SK-N-SH (cell line): Measurements from ENCODE around the gene DNAH6. TPM values are rescaled to one million over a fixed set of nuclear protein-coding genes. Genes with fewer than 3 reads are reported as not detected.
"Not testable (repeated sequence)": the region's sequence is repeated elsewhere in the genome, so short reads cannot be mapped to it uniquely, and the experiment has no call there.

Experiments
- CTCF ChIA-PET: fragments of 300-600, 350-600 bp; formaldehyde crosslinking; extraction: SDS; loops from one replicate; lab custom pipeline; 2021; lab: Yijun Ruan, JAX
- POLR2A ChIA-PET: fragments of 350-600 bp; sonication (Branson Sonifier 250); formaldehyde crosslinking; extraction: SDS; loops from one replicate; lab custom pipeline; 2020; ENCODE audit warnings: antibody characterized with exemption, inconsistent platforms; lab: Yijun Ruan, JAX
- DNase-seq: peaks from one replicate; pipeline ENCODE4 v3.0.0; 2012
- H2AFZ ChIP-seq: fragments of 200-600 bp; sonication (generic); 2 replicates; pipeline ENCODE4 v1.8.1; 2016; ENCODE audit warnings: antibody characterized with exemption, mild to moderate bottlenecking, low read depth
- H3F3A ChIP-seq: fragments of 200-600 bp; sonication (generic); replicated peaks from 2 replicates; pipeline ENCODE3; 2016; ENCODE audit warnings: antibody characterized with exemption, mild to moderate bottlenecking; ENCODE audit not compliant: insufficient read depth
- H3K27ac ChIP-seq, 2 experiments: fragments of 200-500 bp in 1 of 2; fragments of 200-600 bp in 1 of 2; sonication (Bioruptor generic) in 1 of 2; sonication (generic), shearing (Covaris generic) in 1 of 2; 2 replicates each; pipeline versions ENCODE4 v1.5.1 to v1.6.1; 2014 to 2016; ENCODE audit warnings: low read depth in 2 of 2, inconsistent platforms in 1 of 2, low read length in 1 of 2, mild to moderate bottlenecking in 1 of 2, mixed read lengths in 1 of 2
- H3K27me3 ChIP-seq: fragments of 200-600 bp; sonication (generic), shearing (Covaris generic); 2 replicates; pipeline ENCODE4 v1.6.1; 2016; ENCODE audit warnings: mixed run types; ENCODE audit not compliant: insufficient read depth
- H3K36me3 ChIP-seq, 2 experiments: fragments of 200-500 bp in 1 of 2; fragments of 200-600 bp in 1 of 2; sonication (Bioruptor generic) in 1 of 2; sonication (generic) in 1 of 2; replicated peaks in 1 of 2; 2 replicates each; pipeline versions ENCODE3 to v1.5.1; 2014 to 2016; ENCODE audit warnings: low read length in 1 of 2, mild to moderate bottlenecking in 1 of 2; ENCODE audit not compliant: insufficient read depth in 2 of 2, control insufficient read depth in 1 of 2
- H3K4me1 ChIP-seq, 2 experiments: fragments of 200-500 bp in 1 of 2; fragments of 200-600 bp in 1 of 2; sonication (Bioruptor generic) in 1 of 2; sonication (generic), shearing (Covaris generic) in 1 of 2; 2 replicates each; pipeline versions ENCODE4 v1.5.1 to v1.6.1; 2014 to 2016; ENCODE audit warnings: low read depth in 1 of 2, low read length in 1 of 2, mixed run types in 1 of 2; ENCODE audit not compliant: insufficient read depth in 2 of 2, control insufficient read depth in 1 of 2
- H3K4me2 ChIP-seq: fragments of 200-600 bp; sonication (generic), shearing (Covaris generic); 2 replicates; pipeline ENCODE4 v1.6.1; 2017; ENCODE audit warnings: mixed run types
- H3K4me3 ChIP-seq, 2 experiments: fragments of 200-500 bp in 1 of 2; fragments of 200-600 bp in 1 of 2; sonication (Bioruptor generic) in 1 of 2; sonication (generic), shearing (Covaris generic) in 1 of 2; 2 replicates each; pipeline versions ENCODE4 v1.5.1 to v1.8.1; 2014 to 2016; ENCODE audit warnings: low read depth in 2 of 2, inconsistent platforms in 1 of 2, low read length in 1 of 2, mild to moderate bottlenecking in 1 of 2, mixed read lengths in 1 of 2, moderate library complexity in 1 of 2
- H3K79me2 ChIP-seq: fragments of 200-600 bp; sonication (generic); 2 replicates; pipeline ENCODE4 v1.8.1; 2017; ENCODE audit warnings: mild to moderate bottlenecking; ENCODE audit not compliant: insufficient read depth
- H3K9ac ChIP-seq: fragments of 200-600 bp; sonication (generic); 2 replicates; pipeline ENCODE4 v1.6.1; 2017; ENCODE audit warnings: mixed run types
- H3K9me2 ChIP-seq: fragments of 200-600 bp; sonication (generic); 2 replicates; pipeline ENCODE4 v1.6.1; 2017; ENCODE audit warnings: mixed run types
- H3K9me3 ChIP-seq: fragments of 200-600 bp; sonication (generic); 2 replicates; pipeline ENCODE4 v1.6.1; 2017; ENCODE audit warnings: mixed run types, mild to moderate bottlenecking, moderate library complexity
- H4K20me1 ChIP-seq: fragments of 200-600 bp; sonication (generic); 2 replicates; pipeline ENCODE4 v1.6.1; 2017; ENCODE audit warnings: mild to moderate bottlenecking, mixed run types; ENCODE audit not compliant: insufficient read depth
- CHD2 ChIP-seq: fragments of 150-350 bp; IDR thresholded peaks from 2 replicates; pipeline ENCODE4 v1.6.1; 2018; ENCODE audit warnings: low read length; ENCODE audit not compliant: partially characterized antibody
- ELF1 ChIP-seq: IDR thresholded peaks from 2 replicates; pipeline ENCODE4 v1.4.0; 2012
- EZH2phosphoT487 ChIP-seq: fragments of 200-600 bp; sonication (generic); IDR thresholded peaks from 2 replicates; pipeline ENCODE4 v1.6.1; 2017; ENCODE audit warnings: low read depth, mixed run types, mild to moderate bottlenecking, antibody characterized with exemption, moderate library complexity, borderline replicate concordance
- IRF3 ChIP-seq: fragments of 150-350 bp; IDR thresholded peaks from 2 replicates; pipeline ENCODE4 v1.6.1; 2016; ENCODE audit warnings: mild to moderate bottlenecking, low read depth, low read length
- MXI1 ChIP-seq: IDR thresholded peaks from 2 replicates; pipeline ENCODE4 v1.6.1; 2012; ENCODE audit warnings: mild to moderate bottlenecking, low read depth, low read length, improper control_type of control experiment
- RCOR1 ChIP-seq: fragments of 150-350 bp; IDR thresholded peaks from 2 replicates; pipeline ENCODE4 v1.6.1; 2017; ENCODE audit warnings: antibody characterized with exemption, low read length
- RFX5 ChIP-seq: IDR thresholded peaks from 2 replicates; pipeline ENCODE4 v1.6.1; 2012; ENCODE audit warnings: mild to moderate bottlenecking, improper control_type of control experiment, low read length
- WGBS: methylation state at CpG from one replicate; pipeline ENCODE4 v1.1.6; 2017; ENCODE audit warnings: low lambda C conversion rate; 5-methylcytosine and 5-hydroxymethylcytosine counted together
- polyA plus RNA-seq, 3 experiments: library from polyadenylated mRNA; depleted of rRNA; stranded (reverse); fragments of >200 nt; gene quantifications; 2 replicates each; pipeline ENCODE4 v1.2.3, GENCODE V29; 2012

DNAH6 gene
- 0.03 TPM in 1 of 2 replicates, not detected in the other for polyA plus RNA-seq (2012; rRNA removed)
- polyA plus RNA-seq (2012; cell fraction: cytosol; rRNA removed), result 0.01 and 0.03 TPM in 2 replicates
- polyA plus RNA-seq (2012; cell fraction: nucleus; rRNA removed), result 0.01 and 0.04 TPM in 2 replicates

- peak within 1 kb of the TSS; percentile 84 for H2AFZ ChIP-seq
- peak; percentile 67 for TF ChIP-seq CHD2
- TF ChIP-seq MXI1, result peak; percentile 62
- TF ChIP-seq ELF1, result peak; percentile 56; the same call in 1 of the 2 replicates
- no peak for TF ChIP-seq RCOR1
- TF ChIP-seq IRF3, result peak; percentile 44; the same call in 1 of the 2 replicates
- TF ChIP-seq RFX5, result peak; percentile 95
- TF ChIP-seq, all 33 proteins: peak for 5
- POLR2A ChIA-PET, result no interaction called here
Observed at GRCh38 chr2:84516234-84516986, at the start of gene DNAH6. TSS of gene DNAH6 (plus strand) at chr2:84516498. CDS start at chr2:84517827, 1,329 bp downstream.

GRCh38 chr2:84467389-84467788 lies 48.9 kb upstream of the DNAH6 start:
- no peak overlapping the region for H3K9ac ChIP-seq
- no peak overlapping the region for H2AFZ ChIP-seq
- no peaks in the 10 kb centered on the region for H3K9me2 ChIP-seq
- H3K9me3 ChIP-seq, result peaks cover 3% of the 10 kb centered on the region; the same call in 1 of the 2 replicates
- POLR2A ChIA-PET, result no interaction called here
- H3K4me3 ChIP-seq, result no peak overlapping the region
- DNase-seq, result no peak
- WGBS, result 53% methylated on average over 1 of the region's 1 CpG
- no peaks in the 10 kb centered on the region for H3K27me3 ChIP-seq
- H4K20me1 ChIP-seq, result no peaks in the 10 kb centered on the region
- H3K36me3 ChIP-seq, result no peaks in the 10 kb centered on the region
- H3K4me2 ChIP-seq, result no peak overlapping the region
- H3K4me1 ChIP-seq, result no peaks in the 10 kb centered on the region
- CTCF ChIA-PET, result no interaction called here
- H3K79me2 ChIP-seq, result no peaks in the 10 kb centered on the region
- no peaks in the 10 kb centered on the region for H3F3A ChIP-seq
- no peak overlapping the region for H3K27ac ChIP-seq
- TF ChIP-seq EZH2phosphoT487, result no peak

More at GRCh38 chr2:84516234-84516986, at the start of gene DNAH6:
- Histone ChIP-seq H3K9me2 (no peaks in the 10 kb centered on the region), H3K9ac (peak within 1 kb of the TSS; percentile 55), H3K4me2 (peak within 1 kb of the TSS; percentile 78), H3F3A (no peaks in the 10 kb centered on the region), H3K79me2 (no peaks in the 10 kb centered on the region), H3K4me3 (peak within 1 kb of the TSS; percentile 67 to 76), H3K36me3 (no peaks in the 10 kb centered on the region), H3K27me3 (no peaks in the 10 kb centered on the region), H3K9me3 (no peaks in the 10 kb centered on the region), H4K20me1 (no peaks in the 10 kb centered on the region), H3K27ac (peak within 1 kb of the TSS in 1 of 2 experiments; percentile 33; a peak in 2 of 4 replicates), H3K4me1 (peaks cover 0 to 4% of the 10 kb centered on the region in 2 experiments; a peak in 1 of 4 replicates)
- DNase-seq, result peak; percentile 77
- 3% methylated on average over 25 of the region's 31 CpGs for WGBS
- CTCF ChIA-PET, result no interaction called here

- DNase-seq, H3F3A ChIP-seq, H3K27me3 ChIP-seq: not testable (repeated sequence)
Observed at GRCh38 chr2:84472423-84472822, 43.9 kb upstream of the DNAH6 start.

More at GRCh38 chr2:84472423-84472822, 43.9 kb upstream of the DNAH6 start:
- H2AFZ ChIP-seq, H3K27ac ChIP-seq, H3K9me3 ChIP-seq, H3K36me3 ChIP-seq, H3K9me2 ChIP-seq, H3K9ac ChIP-seq, CTCF ChIA-PET, H3K4me3 ChIP-seq, H3K4me2 ChIP-seq, POLR2A ChIA-PET, H3K4me1 ChIP-seq, H3K79me2 ChIP-seq, H4K20me1 ChIP-seq: not testable (repeated sequence)
- WGBS, result 15% methylated on average over 2 of the region's 2 CpGs
